HFF-Myc (cell line): ENCODE data around the gene DIS3L.
"Not testable (repeated sequence)": the region's sequence is repeated elsewhere in the genome, so short reads cannot be mapped to it uniquely, and the experiment has no call there.

Experiments used
- DNase-seq: peaks from one replicate; pipeline ENCODE4 v3.0.0-alpha.2; 2011; ENCODE audit warnings: low read depth; ENCODE audit errors: extremely low read depth
- H3K4me3 ChIP-seq: replicated peaks from 2 replicates; pipeline ENCODE4 v1.5.1; 2011; ENCODE audit warnings: low read depth, mild to moderate bottlenecking, control low read depth, low read length
- TF ChIP-seq, protein P1 (sequence below): IDR thresholded peaks from 2 replicates; pipeline ENCODE4 v1.5.1; 2012; ENCODE audit warnings: mild to moderate bottlenecking, low read depth, low read length, control low read depth; ENCODE audit errors: missing control alignments

Gene DIS3L

GRCh38 chr15:66252685-66253417 lies 40.5 kb upstream of the DIS3L start:
- no peak for DNase-seq
- peak overlapping the region; percentile 35 for H3K4me3 ChIP-seq
- TF ChIP-seq, protein P1, sequence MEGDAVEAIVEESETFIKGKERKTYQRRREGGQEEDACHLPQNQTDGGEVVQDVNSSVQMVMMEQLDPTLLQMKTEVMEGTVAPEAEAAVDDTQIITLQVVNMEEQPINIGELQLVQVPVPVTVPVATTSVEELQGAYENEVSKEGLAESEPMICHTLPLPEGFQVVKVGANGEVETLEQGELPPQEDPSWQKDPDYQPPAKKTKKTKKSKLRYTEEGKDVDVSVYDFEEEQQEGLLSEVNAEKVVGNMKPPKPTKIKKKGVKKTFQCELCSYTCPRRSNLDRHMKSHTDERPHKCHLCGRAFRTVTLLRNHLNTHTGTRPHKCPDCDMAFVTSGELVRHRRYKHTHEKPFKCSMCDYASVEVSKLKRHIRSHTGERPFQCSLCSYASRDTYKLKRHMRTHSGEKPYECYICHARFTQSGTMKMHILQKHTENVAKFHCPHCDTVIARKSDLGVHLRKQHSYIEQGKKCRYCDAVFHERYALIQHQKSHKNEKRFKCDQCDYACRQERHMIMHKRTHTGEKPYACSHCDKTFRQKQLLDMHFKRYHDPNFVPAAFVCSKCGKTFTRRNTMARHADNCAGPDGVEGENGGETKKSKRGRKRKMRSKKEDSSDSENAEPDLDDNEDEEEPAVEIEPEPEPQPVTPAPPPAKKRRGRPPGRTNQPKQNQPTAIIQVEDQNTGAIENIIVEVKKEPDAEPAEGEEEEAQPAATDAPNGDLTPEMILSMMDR = no peak

GRCh38 chr15:66253418-66254088 lies 39.8 kb upstream of the DIS3L start, which contains the start of gene MEGF11:
TSS of gene MEGF11 (minus strand) at chr15:66253750. CDS start at chr15:66128403, 125,347 bp downstream.
- peak within 1 kb of the TSS; percentile 35 for H3K4me3 ChIP-seq
- TF ChIP-seq, protein P1 = no peak
- no peak for DNase-seq

DNA sequence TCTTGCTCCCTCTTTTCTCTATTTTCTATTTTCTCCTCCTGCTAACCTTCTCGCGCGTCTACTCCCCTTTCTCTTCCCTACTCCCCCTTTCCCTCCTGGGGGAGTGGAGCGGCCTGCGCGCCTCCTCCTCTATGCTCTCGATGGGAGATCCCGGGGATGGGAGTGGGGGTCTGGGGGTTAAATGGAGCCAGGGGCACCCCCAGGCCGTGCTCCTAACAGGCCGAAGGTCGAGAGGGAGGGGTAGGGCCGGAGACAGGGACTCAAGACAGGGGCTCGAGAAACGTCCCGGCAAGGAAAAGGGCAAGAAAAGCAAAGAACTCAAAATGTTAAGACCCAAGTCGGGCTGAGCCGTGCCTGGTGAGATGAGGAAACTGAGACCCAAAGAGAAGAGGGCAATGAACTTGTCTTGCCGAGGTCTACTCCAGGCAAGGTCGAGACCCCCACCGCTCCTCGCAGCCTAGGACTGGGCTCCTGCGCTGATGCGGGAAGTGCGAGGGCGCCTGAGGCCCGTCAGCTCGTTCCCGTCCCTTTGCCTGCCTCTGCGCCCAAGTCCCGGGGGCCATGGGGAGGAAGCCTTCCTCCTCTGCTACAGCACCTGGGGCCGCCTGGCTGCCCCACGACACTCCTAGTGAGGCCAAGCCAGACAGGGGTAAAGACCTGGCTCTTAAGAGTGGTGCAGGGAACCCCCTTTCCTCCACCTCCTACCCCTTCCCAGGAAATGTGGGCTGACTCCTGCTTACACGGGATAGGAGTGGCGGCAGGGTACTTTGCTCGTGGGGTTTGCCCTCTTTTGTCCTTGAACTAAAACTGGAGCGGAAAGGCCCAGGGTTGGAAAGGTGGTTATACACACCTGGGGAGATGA lies 39.0 kb upstream of the DIS3L start:
- TF ChIP-seq, protein P1 = no peak
- peak overlapping the region; percentile 35 for H3K4me3 ChIP-seq

DNA sequence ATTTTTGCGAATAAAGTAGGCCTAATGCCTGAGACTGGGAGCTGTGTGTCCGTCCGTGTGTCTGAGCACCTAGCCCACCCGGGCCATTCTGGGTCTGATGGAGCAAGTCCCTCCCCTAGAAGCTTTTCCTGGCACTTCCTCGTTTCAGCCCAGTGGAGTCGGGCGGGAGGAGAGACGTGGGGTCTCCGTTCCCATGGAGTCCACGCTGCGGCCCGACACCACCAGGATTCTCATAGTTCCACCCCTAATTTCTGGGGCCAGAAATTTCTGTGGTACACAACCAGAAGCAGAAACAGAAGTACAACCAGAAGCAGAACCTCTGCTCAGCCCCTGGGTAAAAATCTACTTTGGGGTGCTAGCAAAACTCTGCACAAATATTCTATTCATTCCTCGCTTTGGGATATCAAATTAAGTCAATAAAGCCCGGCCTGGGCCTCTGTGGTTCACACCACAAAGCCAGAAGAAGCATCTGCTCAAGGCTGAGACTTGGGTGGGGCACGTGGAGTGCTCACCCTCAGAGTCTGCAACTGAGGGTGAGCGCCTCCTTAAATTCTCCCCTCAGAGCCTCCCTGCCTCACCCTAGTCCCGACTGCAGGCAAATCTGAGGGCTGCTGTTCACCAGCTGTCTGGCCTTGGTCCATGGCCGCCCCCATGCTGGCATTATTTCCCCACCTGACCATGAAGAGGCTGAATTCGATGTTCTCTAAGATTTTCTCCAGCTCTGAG lies 38.3 kb upstream of the DIS3L start:
- H3K4me3 ChIP-seq = no peak overlapping the region
- DNase-seq = no peak
- TF ChIP-seq, protein P1 = no peak

More for the DNA sequence above, 39.0 kb upstream of the DIS3L start:
- DNase-seq = no peak

DNA sequence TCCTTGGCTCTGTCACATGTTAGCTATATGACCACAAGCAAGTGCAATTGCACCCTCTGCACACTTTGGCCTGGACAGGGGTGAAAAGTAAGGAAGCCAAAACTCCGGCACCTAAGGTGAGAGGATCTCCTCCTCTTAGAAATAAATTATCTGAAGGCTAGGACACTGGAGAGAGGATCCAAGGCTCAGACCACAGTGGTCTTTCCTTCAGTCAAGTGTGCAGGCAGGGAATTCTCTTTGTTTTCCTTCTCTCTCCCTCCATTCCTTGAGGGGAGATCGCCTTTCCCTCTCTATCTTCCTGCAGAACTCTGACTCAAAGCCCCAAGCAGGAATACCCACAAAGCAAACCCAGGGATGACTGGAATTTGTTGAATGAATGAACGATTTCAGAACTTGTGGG lies 36.7 kb upstream of the DIS3L start:
- TF ChIP-seq, protein P1 = no peak
- no peak overlapping the region for H3K4me3 ChIP-seq
- no peak for DNase-seq

GRCh38 chr15:66261056-66261455 lies 32.3 kb upstream of the DIS3L start:
- DNase-seq = no peak
- TF ChIP-seq, protein P1 = no peak
- no peak overlapping the region for H3K4me3 ChIP-seq

- H3K4me3 ChIP-seq, DNase-seq: not testable (repeated sequence)
Observed at GRCh38 chr15:66262837-66263236, 30.5 kb upstream of the DIS3L start.
